Stomach smooth muscle (tissue), 2 donors: ENCODE measurements around the gene ZNF488.

Experiments
- H3K27ac ChIP-seq: one replicate; pipeline ENCODE4 v1.7.0; 2013; ENCODE audit warnings: mild to moderate bottlenecking, low read length, inconsistent platforms
- H3K27me3 ChIP-seq, 2 donors: one replicate each; pipeline ENCODE4 v1.7.0; 2013; ENCODE audit warnings: low read length in 2 of 2; ENCODE audit not compliant: insufficient read depth in 2 of 2, control insufficient read depth in 1 of 2
- H3K36me3 ChIP-seq, 2 donors: one replicate each; pipeline ENCODE4 v1.7.0; 2013; ENCODE audit warnings: low read length in 2 of 2; ENCODE audit not compliant: control insufficient read depth in 2 of 2, insufficient read depth in 2 of 2
- H3K4me1 ChIP-seq: one replicate; pipeline ENCODE4 v1.7.0; 2013; ENCODE audit warnings: low read length; ENCODE audit not compliant: control insufficient read depth, insufficient read depth
- H3K4me3 ChIP-seq, 2 donors: one replicate each; pipeline ENCODE4 v1.7.0; 2013; ENCODE audit warnings: low read length in 2 of 2
- H3K9ac ChIP-seq, 2 donors: one replicate each; pipeline ENCODE4 v1.7.0; 2013; ENCODE audit warnings: low read length in 2 of 2, mild to moderate bottlenecking in 1 of 2
- H3K9me3 ChIP-seq, 2 donors: one replicate each; pipeline ENCODE4 v1.7.0; 2013; ENCODE audit warnings: low read length in 2 of 2; ENCODE audit not compliant: control insufficient read depth in 2 of 2
- donor health status: healthy.
- donor health status: Pancreatic carcinoma.

The ZNF488 gene

DNA sequence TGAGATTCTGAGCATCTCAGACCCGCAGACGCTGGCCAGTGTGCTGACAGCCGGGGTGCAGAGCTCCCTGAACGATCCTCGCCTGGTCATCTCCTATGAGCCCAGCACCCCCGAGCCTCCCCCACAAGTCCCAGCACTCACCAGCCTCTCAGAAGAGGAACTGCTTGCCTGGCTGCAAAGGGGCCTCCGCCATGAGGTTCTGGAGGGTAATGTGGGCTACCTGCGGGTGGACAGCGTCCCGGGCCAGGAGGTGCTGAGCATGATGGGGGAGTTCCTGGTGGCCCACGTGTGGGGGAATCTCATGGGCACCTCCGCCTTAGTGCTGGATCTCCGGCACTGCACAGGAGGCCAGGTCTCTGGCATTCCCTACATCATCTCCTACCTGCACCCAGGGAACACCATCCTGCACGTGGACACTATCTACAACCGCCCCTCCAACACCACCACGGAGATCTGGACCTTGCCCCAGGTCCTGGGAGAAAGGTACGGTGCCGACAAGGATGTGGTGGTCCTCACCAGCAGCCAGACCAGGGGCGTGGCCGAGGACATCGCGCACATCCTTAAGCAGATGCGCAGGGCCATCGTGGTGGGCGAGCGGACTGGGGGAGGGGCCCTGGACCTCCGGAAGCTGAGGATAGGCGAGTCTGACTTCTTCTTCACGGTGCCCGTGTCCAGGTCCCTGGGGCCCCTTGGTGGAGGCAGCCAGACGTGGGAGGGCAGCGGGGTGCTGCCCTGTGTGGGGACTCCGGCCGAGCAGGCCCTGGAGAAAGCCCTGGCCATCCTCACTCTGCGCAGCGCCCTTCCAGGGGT, 35.2 kb downstream of the ZNF488 start:
- no peak overlapping the region for H3K27ac ChIP-seq
- H3K4me1 ChIP-seq, result no peaks in the 10 kb centered on the region
- H3K9ac ChIP-seq, result no peak overlapping the region
- H3K27me3 ChIP-seq, result no peaks in the 10 kb centered on the region
- no peaks in the 10 kb centered on the region for H3K9me3 ChIP-seq
- no peaks in the 10 kb centered on the region for H3K36me3 ChIP-seq
- no peak overlapping the region for H3K4me3 ChIP-seq

- Histone ChIP-seq H3K4me3 (no peak within 1 kb of the TSS), H3K27me3 (no peaks in the 10 kb centered on the region), H3K4me1 (no peaks in the 10 kb centered on the region), H3K9me3 (no peaks in the 10 kb centered on the region), H3K36me3 (no peaks in the 10 kb centered on the region), H3K9ac (no peak within 1 kb of the TSS), H3K27ac (no peak within 1 kb of the TSS)
Observed at GRCh38 chr10:47348138-47348651, 35.9 kb downstream of the ZNF488 start, which contains the start of gene RBP3. Gene RBP3 (plus strand): TSS chr10:47348363. CDS start chr10:47348485, 122 bp downstream.

DNA sequence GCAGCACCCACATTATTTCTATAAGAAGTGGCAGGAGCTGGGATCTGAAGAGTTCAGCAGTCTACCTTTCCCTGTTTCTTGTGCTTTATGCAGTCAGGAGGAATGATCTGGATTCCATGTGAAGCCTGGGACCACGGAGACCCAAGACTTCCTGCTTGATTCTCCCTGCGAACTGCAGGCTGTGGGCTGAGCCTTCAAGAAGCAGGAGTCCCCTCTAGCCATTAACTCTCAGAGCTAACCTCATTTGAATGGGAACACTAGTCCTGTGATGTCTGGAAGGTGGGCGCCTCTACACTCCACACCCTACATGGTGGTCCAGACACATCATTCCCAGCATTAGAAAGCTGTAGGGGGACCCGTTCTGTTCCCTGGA, 36.8 kb downstream of the ZNF488 start:
- H3K4me1 ChIP-seq, result no peaks in the 10 kb centered on the region

GRCh38 chr10:47346581-47347302, 37.4 kb downstream of the ZNF488 start:
- Histone ChIP-seq H3K4me1 (no peaks in the 10 kb centered on the region), H3K36me3 (no peaks in the 10 kb centered on the region), H3K27me3 (no peaks in the 10 kb centered on the region), H3K9me3 (no peaks in the 10 kb centered on the region), H3K9ac (no peak overlapping the region), H3K27ac (no peak overlapping the region), H3K4me3 (no peak overlapping the region)

More for the DNA sequence above, 36.8 kb downstream of the ZNF488 start:
- Histone ChIP-seq H3K27me3 (no peaks in the 10 kb centered on the region), H3K9ac (no peak overlapping the region), H3K27ac (no peak overlapping the region), H3K9me3 (no peaks in the 10 kb centered on the region), H3K36me3 (no peaks in the 10 kb centered on the region), H3K4me3 (no peak overlapping the region)

- Histone ChIP-seq H3K36me3 (no peaks in the 10 kb centered on the region), H3K4me3 (no peak overlapping the region), H3K4me1 (no peaks in the 10 kb centered on the region), H3K27ac (no peak overlapping the region), H3K9ac (no peak overlapping the region), H3K27me3 (no peaks in the 10 kb centered on the region), H3K9me3 (no peaks in the 10 kb centered on the region)
Observed at GRCh38 chr10:47344996-47345870, 38.9 kb downstream of the ZNF488 start.

- H3K9me3 ChIP-seq, result no peaks in the 10 kb centered on the region
- H3K4me3 ChIP-seq, result no peak overlapping the region
- no peaks in the 10 kb centered on the region for H3K27me3 ChIP-seq
- H3K4me1 ChIP-seq, result no peaks in the 10 kb centered on the region
- no peaks in the 10 kb centered on the region for H3K36me3 ChIP-seq
- H3K27ac ChIP-seq, result no peak overlapping the region
- H3K9ac ChIP-seq, result no peak overlapping the region
Observed at GRCh38 chr10:47340608-47341170, 43.4 kb downstream of the ZNF488 start.

- Histone ChIP-seq H3K4me3 (no peak overlapping the region), H3K27ac (no peak overlapping the region), H3K27me3 (no peaks in the 10 kb centered on the region)
Observed at GRCh38 chr10:47339759-47340607, 44.1 kb downstream of the ZNF488 start.

DNA sequence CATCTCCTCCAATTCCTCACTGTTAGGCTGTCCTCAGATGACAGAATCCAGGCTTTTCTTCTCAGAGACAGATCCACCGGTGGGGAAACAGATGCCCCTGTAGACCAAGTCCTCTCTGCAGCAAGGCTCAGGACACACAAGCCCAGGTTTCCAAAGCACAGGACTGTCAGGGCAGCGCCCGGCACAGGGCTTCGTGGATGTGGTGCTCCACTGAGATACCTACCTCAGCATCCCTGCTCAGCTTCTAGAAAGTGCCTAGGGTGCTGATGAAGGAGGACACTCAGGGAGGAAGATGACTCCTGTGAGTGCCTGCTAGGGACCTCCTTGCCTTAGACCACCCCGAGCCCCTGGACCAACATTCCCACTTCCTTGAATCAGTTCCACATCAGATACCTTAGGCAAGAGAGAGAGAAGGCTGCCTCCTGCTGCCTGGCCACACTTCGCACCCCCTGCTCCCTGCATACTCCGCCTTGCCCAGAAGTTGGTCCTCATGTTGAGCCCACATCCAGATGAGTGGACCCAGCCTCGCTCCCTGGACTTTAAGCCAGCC, 44.8 kb downstream of the ZNF488 start:
- Histone ChIP-seq H3K27me3 (no peaks in the 10 kb centered on the region), H3K9me3 (no peaks in the 10 kb centered on the region), H3K4me3 (no peak overlapping the region), H3K36me3 (no peaks in the 10 kb centered on the region), H3K27ac (no peak overlapping the region), H3K4me1 (no peaks in the 10 kb centered on the region), H3K9ac (no peak overlapping the region)

More at GRCh38 chr10:47339759-47340607, 44.1 kb downstream of the ZNF488 start:
- Histone ChIP-seq H3K4me1 (no peaks in the 10 kb centered on the region), H3K9ac (no peak overlapping the region), H3K36me3 (no peaks in the 10 kb centered on the region), H3K9me3 (no peaks in the 10 kb centered on the region)

DNA sequence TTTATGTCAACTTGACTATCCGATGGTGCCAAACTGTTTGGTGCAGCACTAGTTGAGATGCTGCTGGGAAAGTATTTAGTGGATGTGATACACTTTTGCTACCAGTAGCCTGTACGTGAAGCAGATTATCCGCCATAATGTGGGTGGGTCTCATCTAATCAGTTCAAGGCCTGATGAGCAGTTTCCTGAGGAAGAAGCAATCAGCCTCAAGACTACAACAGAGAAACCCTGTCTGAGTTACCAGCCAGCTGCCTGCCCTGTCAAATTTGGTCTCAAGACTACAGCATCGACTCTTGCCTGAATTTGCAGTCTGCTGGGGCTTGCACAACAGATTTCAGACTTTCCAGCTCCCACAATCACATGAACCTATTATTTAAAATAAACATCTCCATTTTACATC, 46.8 kb downstream of the ZNF488 start:
- Histone ChIP-seq H3K27ac (no peak overlapping the region), H3K9me3 (no peaks in the 10 kb centered on the region), H3K4me1 (no peaks in the 10 kb centered on the region), H3K4me3 (no peak overlapping the region), H3K36me3 (no peaks in the 10 kb centered on the region), H3K9ac (no peak overlapping the region), H3K27me3 (no peaks in the 10 kb centered on the region)
